Panc1 (cell line): ENCODE measurements around the gene ZNF229.
"Not testable (repeated sequence)": the region's sequence is repeated elsewhere in the genome, so short reads cannot be mapped to it uniquely, and the experiment has no call there.

Experiments used
- CTCF ChIP-seq: fragments of 450-650 bp; IDR thresholded peaks from 2 replicates; pipeline ENCODE4 v1.5.1; 2017; ENCODE audit warnings: mild to moderate bottlenecking
- POLR2AphosphoS5 ChIP-seq: IDR thresholded peaks from 2 replicates; pipeline ENCODE4 v1.6.1; 2012; ENCODE audit warnings: mild to moderate bottlenecking, low read depth, low read length, moderate library complexity
- TCF7L2 ChIP-seq: IDR thresholded peaks from 2 replicates; pipeline ENCODE4 v1.6.1; 2011; ENCODE audit warnings: mild to moderate bottlenecking, low read depth, low read length, inconsistent platforms

GRCh38 chr19:44389268-44389667 is 59.0 kb downstream of the ZNF229 start:
- TF ChIP-seq CTCF, POLR2AphosphoS5, TCF7L2: not testable (repeated sequence)
